Measurements from ENCODE around the gene HS2ST1.

The HS2ST1 gene

DNA sequence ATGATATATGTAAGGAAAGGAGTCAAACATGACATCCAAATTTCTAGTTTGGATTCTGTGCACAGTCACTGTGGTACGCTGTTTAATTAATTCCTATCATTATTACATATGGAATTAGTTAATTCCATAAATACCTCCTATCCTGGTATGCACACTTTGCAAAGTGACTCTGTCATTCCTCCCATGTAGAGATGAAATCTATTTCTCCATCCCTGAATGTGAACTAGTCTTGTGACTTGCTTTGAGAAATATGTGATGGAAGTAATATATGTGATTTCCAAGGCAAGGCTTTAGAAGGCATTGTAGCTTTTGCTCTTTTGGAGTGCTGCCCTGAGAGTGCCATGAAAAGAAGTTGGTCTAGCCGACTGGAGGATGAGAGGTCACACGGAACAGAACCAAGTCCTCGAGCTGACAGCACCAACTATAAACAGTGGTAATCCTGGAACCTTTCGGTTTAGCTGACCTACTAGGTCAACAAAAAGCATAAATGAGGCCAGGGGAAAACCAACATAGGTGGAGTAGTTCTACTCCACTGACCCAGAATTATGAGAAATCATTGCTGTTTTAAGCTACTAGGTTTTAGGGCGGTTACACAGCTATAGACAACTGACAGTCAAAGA, 2.0 kb upstream of the HS2ST1 start:
- CTCF ChIA-PET, result interaction anchor here (1.0 to 1.3 kb wide), 2 partner anchors 31 to 413 kb away, joined by 3 to 6 read pairs; no protein-coding TSS in a partner anchor
- H3K27ac ChIP-seq (ENCODE audit: extremely low read depth, low read depth, low read length), result no peak overlapping the region
- H3K4me3 ChIP-seq (ENCODE audit: low read depth, low read length), result peak overlapping the region; percentile 65
- H3K9me3 ChIP-seq (ENCODE audit: control insufficient read depth, insufficient read depth, low read depth, low read length), result no peaks in the 10 kb centered on the region
- TF ChIP-seq ZNF692 (tag by site-specific recombination; IDR thresholded peaks at IDR 0.05), result no peak
- no peak for TF ChIP-seq ZNF670 (tag by site-specific recombination; IDR thresholded peaks at IDR 0.05; ENCODE audit: low read depth)
- TF ChIP-seq ZNF571 (tag by site-specific recombination; IDR thresholded peaks at IDR 0.05), result no peak
- TF ChIP-seq KLF17 (tag by site-specific recombination; IDR thresholded peaks at IDR 0.05), result no peak
- TF ChIP-seq, protein P1, sequence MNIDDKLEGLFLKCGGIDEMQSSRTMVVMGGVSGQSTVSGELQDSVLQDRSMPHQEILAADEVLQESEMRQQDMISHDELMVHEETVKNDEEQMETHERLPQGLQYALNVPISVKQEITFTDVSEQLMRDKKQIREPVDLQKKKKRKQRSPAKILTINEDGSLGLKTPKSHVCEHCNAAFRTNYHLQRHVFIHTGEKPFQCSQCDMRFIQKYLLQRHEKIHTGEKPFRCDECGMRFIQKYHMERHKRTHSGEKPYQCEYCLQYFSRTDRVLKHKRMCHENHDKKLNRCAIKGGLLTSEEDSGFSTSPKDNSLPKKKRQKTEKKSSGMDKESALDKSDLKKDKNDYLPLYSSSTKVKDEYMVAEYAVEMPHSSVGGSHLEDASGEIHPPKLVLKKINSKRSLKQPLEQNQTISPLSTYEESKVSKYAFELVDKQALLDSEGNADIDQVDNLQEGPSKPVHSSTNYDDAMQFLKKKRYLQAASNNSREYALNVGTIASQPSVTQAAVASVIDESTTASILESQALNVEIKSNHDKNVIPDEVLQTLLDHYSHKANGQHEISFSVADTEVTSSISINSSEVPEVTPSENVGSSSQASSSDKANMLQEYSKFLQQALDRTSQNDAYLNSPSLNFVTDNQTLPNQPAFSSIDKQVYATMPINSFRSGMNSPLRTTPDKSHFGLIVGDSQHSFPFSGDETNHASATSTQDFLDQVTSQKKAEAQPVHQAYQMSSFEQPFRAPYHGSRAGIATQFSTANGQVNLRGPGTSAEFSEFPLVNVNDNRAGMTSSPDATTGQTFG (tag by site-specific recombination; IDR thresholded peaks at IDR 0.05; ENCODE audit: borderline replicate concordance), result no peak
- no peak for TF ChIP-seq BCL11B (tag by site-specific recombination; IDR thresholded peaks at IDR 0.05; ENCODE audit: low read depth)
- no peak for TF ChIP-seq INSM2 (tag by site-specific recombination; IDR thresholded peaks at IDR 0.05)
- TF ChIP-seq ZNF350 (tag by site-specific recombination; IDR thresholded peaks at IDR 0.05), result no peak
- no peak for TF ChIP-seq ZNF132 (tag by site-specific recombination; IDR thresholded peaks at IDR 0.05; ENCODE audit: borderline replicate concordance)
- TF ChIP-seq, protein P2, sequence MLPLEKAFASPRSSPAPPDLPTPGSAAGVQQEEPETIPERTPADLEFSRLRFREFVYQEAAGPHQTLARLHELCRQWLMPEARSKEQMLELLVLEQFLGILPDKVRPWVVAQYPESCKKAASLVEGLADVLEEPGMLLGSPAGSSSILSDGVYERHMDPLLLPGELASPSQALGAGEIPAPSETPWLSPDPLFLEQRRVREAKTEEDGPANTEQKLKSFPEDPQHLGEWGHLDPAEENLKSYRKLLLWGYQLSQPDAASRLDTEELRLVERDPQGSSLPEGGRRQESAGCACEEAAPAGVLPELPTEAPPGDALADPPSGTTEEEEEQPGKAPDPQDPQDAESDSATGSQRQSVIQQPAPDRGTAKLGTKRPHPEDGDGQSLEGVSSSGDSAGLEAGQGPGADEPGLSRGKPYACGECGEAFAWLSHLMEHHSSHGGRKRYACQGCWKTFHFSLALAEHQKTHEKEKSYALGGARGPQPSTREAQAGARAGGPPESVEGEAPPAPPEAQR (tag by site-specific recombination; IDR thresholded peaks at IDR 0.05), result no peak
- peaks cover 0 to 28% of the 10 kb centered on the region in 2 experiments; a peak in 1 of 3 replicates for H3K36me3 ChIP-seq (ENCODE audit: control insufficient read depth in 2 of 2, insufficient read depth in 1 of 2, low read length in 2 of 2)
- POLR2A ChIA-PET, result no interaction called here
- peaks cover 1% of the 10 kb centered on the region for H3K4me1 ChIP-seq (ENCODE audit: control insufficient read depth, insufficient read depth, low read length)

- peaks cover 0 to 21% of the 10 kb centered on the region in 2 experiments; a peak in 1 of 3 replicates for H3K36me3 ChIP-seq (ENCODE audit: control insufficient read depth in 2 of 2, insufficient read depth in 1 of 2, low read length in 2 of 2)
- H3K9me3 ChIP-seq (ENCODE audit: control insufficient read depth, insufficient read depth, low read depth, low read length), result no peaks in the 10 kb centered on the region
- CTCF ChIA-PET, result interaction anchor here (1.0 to 1.3 kb wide), 2 partner anchors 29 to 414 kb away, joined by 3 to 6 read pairs; no protein-coding TSS in a partner anchor
- H3K27ac ChIP-seq (ENCODE audit: extremely low read depth, low read depth, low read length), result peak overlapping the region; percentile 75
- no peaks in the 10 kb centered on the region; the same call in 1 of the 2 replicates for H3K4me1 ChIP-seq (ENCODE audit: control insufficient read depth, insufficient read depth, low read length)
- H3K4me3 ChIP-seq (ENCODE audit: low read depth, low read length), result peak overlapping the region; percentile 65
- POLR2A ChIA-PET, result interaction anchor here (0.8 to 1.3 kb wide), 3 partner anchors 17 to 88 kb away, joined by 3 to 4 read pairs (median 3); no protein-coding TSS in a partner anchor
- TF ChIP-seq, protein P3, sequence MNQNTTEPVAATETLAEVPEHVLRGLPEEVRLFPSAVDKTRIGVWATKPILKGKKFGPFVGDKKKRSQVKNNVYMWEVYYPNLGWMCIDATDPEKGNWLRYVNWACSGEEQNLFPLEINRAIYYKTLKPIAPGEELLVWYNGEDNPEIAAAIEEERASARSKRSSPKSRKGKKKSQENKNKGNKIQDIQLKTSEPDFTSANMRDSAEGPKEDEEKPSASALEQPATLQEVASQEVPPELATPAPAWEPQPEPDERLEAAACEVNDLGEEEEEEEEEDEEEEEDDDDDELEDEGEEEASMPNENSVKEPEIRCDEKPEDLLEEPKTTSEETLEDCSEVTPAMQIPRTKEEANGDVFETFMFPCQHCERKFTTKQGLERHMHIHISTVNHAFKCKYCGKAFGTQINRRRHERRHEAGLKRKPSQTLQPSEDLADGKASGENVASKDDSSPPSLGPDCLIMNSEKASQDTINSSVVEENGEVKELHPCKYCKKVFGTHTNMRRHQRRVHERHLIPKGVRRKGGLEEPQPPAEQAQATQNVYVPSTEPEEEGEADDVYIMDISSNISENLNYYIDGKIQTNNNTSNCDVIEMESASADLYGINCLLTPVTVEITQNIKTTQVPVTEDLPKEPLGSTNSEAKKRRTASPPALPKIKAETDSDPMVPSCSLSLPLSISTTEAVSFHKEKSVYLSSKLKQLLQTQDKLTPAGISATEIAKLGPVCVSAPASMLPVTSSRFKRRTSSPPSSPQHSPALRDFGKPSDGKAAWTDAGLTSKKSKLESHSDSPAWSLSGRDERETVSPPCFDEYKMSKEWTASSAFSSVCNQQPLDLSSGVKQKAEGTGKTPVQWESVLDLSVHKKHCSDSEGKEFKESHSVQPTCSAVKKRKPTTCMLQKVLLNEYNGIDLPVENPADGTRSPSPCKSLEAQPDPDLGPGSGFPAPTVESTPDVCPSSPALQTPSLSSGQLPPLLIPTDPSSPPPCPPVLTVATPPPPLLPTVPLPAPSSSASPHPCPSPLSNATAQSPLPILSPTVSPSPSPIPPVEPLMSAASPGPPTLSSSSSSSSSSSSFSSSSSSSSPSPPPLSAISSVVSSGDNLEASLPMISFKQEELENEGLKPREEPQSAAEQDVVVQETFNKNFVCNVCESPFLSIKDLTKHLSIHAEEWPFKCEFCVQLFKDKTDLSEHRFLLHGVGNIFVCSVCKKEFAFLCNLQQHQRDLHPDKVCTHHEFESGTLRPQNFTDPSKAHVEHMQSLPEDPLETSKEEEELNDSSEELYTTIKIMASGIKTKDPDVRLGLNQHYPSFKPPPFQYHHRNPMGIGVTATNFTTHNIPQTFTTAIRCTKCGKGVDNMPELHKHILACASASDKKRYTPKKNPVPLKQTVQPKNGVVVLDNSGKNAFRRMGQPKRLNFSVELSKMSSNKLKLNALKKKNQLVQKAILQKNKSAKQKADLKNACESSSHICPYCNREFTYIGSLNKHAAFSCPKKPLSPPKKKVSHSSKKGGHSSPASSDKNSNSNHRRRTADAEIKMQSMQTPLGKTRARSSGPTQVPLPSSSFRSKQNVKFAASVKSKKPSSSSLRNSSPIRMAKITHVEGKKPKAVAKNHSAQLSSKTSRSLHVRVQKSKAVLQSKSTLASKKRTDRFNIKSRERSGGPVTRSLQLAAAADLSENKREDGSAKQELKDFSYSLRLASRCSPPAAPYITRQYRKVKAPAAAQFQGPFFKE (tag by site-specific recombination; IDR thresholded peaks at IDR 0.05; ENCODE audit: borderline replicate concordance), result no peak
- TF ChIP-seq ZNF701 (tag by site-specific recombination; IDR thresholded peaks at IDR 0.05), result no peak
- no peak for TF ChIP-seq ZNF16 (tag by site-specific recombination; IDR thresholded peaks at IDR 0.05; ENCODE audit: low read depth)
- no peak for TF ChIP-seq KLF17 (tag by site-specific recombination; IDR thresholded peaks at IDR 0.05)
- peak; percentile 78; the same call in 1 of the 2 replicates for TF ChIP-seq ZFP37 (tag by site-specific recombination; IDR thresholded peaks at IDR 0.05)
- TF ChIP-seq ZNF561 (tag by site-specific recombination; IDR thresholded peaks at IDR 0.05; ENCODE audit: borderline replicate concordance), result 0 out of 2 replicates have a peak, but pooled peaks have one; percentile 0
Measured at GRCh38 chr1:86913399-86913895, 988 bp upstream of the HS2ST1 start.
